Measurements from ENCODE around the gene PRKAR2B.
"Not testable (repeated sequence)": the region's sequence is repeated elsewhere in the genome, so short reads cannot be mapped to it uniquely, and the experiment has no call there.

Gene PRKAR2B

GRCh38 chr7:107128217-107128616, 83.7 kb downstream of the PRKAR2B start:
- no peak for DNase-seq

GRCh38 chr7:107128748-107129147, 84.2 kb downstream of the PRKAR2B start:
- no peak for DNase-seq

- DNase-seq, result no peak
Observed at GRCh38 chr7:107130487-107131220, 86.1 kb downstream of the PRKAR2B start.

- no peak for DNase-seq
Observed at GRCh38 chr7:107133396-107133795, 88.9 kb downstream of the PRKAR2B start.

- DNase-seq, result no peak
Observed at GRCh38 chr7:107138696-107139420, 94.4 kb downstream of the PRKAR2B start.

GRCh38 chr7:107143875-107144274, 99.4 kb downstream of the PRKAR2B start:
- DNase-seq, result not testable (repeated sequence)

- no peak for DNase-seq
Observed at GRCh38 chr7:107145067-107145838, 100.7 kb downstream of the PRKAR2B start.

GRCh38 chr7:107147464-107148393, 103.2 kb downstream of the PRKAR2B start:
- no peak for DNase-seq

- no peak for DNase-seq
Observed at GRCh38 chr7:107148721-107149120, 104.2 kb downstream of the PRKAR2B start.

GRCh38 chr7:107149863-107150262, 105.4 kb downstream of the PRKAR2B start:
- no peak for DNase-seq

GRCh38 chr7:107150375-107151073, 106.0 kb downstream of the PRKAR2B start:
- DNase-seq, result peak; percentile 77

- DNase-seq, result no peak
Observed at GRCh38 chr7:107151538-107151937, 107.0 kb downstream of the PRKAR2B start.

- no peak for DNase-seq
Observed at GRCh38 chr7:107152011-107152410, 107.5 kb downstream of the PRKAR2B start.

GRCh38 chr7:107154826-107155225, 110.3 kb downstream of the PRKAR2B start:
- DNase-seq, result no peak

GRCh38 chr7:107155726-107156125, 111.2 kb downstream of the PRKAR2B start:
- not testable (repeated sequence) for DNase-seq

GRCh38 chr7:107157091-107157490, 112.6 kb downstream of the PRKAR2B start:
- no peak for DNase-seq

GRCh38 chr7:107158028-107158427, 113.5 kb downstream of the PRKAR2B start:
- DNase-seq, result no peak

- no peak for DNase-seq
Observed at GRCh38 chr7:107160389-107160788, 115.9 kb downstream of the PRKAR2B start.

- DNase-seq, result no peak
Observed at GRCh38 chr7:107161415-107161814, 116.9 kb downstream of the PRKAR2B start.

- DNase-seq, result no peak
Observed at GRCh38 chr7:107162475-107162874, 118.0 kb downstream of the PRKAR2B start.

- no peak for DNase-seq
Observed at GRCh38 chr7:107164092-107164491, 119.6 kb downstream of the PRKAR2B start.

GRCh38 chr7:107165341-107165740, 120.8 kb downstream of the PRKAR2B start:
- no peak for DNase-seq
